Measurements from ENCODE around the gene LRRC2. TPM values are rescaled to one million over a fixed set of nuclear protein-coding genes. Genes with fewer than 3 reads are reported as not detected.
A peak's percentile ranks its signal among the peaks of the same experiment; 100 is the strongest.

Gene LRRC2
- total RNA-seq, 3 donors from 2014 or later, result 0.03 to 0.13 (median 0.03) TPM

GRCh38 chr3:46574881-46575576 lies 8.9 kb upstream of the LRRC2 start:
- peaks cover 6% of the 10 kb centered on the region for H3K27me3 Mint-ChIP-seq (ENCODE audit: low read depth)
- ATAC-seq (no peak), DNase-seq (no peak)
- no peak overlapping the region for H3K4me3 Mint-ChIP-seq
- H3K36me3 Mint-ChIP-seq (ENCODE audit: insufficient read depth), result no peaks in the 10 kb centered on the region
- peaks cover 5% of the 10 kb centered on the region for H3K4me1 Mint-ChIP-seq (ENCODE audit: low read depth)
- H3K9me3 Mint-ChIP-seq, result no peaks in the 10 kb centered on the region

GRCh38 chr3:46574243-46574646 lies 8.1 kb upstream of the LRRC2 start:
- no peak overlapping the region for H3K4me3 Mint-ChIP-seq
- peaks cover 5% of the 10 kb centered on the region for H3K4me1 Mint-ChIP-seq (ENCODE audit: low read depth)
- no peak for ATAC-seq

GRCh38 chr3:46573701-46574100 lies 7.6 kb upstream of the LRRC2 start:
- no peaks in the 10 kb centered on the region for H3K9me3 Mint-ChIP-seq
- no peaks in the 10 kb centered on the region for H3K4me1 Mint-ChIP-seq (ENCODE audit: low read depth)
- H3K4me3 Mint-ChIP-seq, result no peak overlapping the region
- ATAC-seq, result no peak
- peaks cover 6% of the 10 kb centered on the region for H3K27me3 Mint-ChIP-seq (ENCODE audit: low read depth)
- DNase-seq, result no peak
- H3K36me3 Mint-ChIP-seq (ENCODE audit: insufficient read depth), result no peaks in the 10 kb centered on the region

More at GRCh38 chr3:46574243-46574646, 8.1 kb upstream of the LRRC2 start:
- H3K27me3 Mint-ChIP-seq (ENCODE audit: low read depth), result peaks cover 6% of the 10 kb centered on the region
- no peaks in the 10 kb centered on the region for H3K36me3 Mint-ChIP-seq (ENCODE audit: insufficient read depth)
- DNase-seq, result no peak
- no peaks in the 10 kb centered on the region for H3K9me3 Mint-ChIP-seq

- ATAC-seq (no peak), DNase-seq (no peak)
- Mint-ChIP-seq H3K9me3 (no peaks in the 10 kb centered on the region), H3K27me3 (ENCODE audit: low read depth) (peaks cover 6% of the 10 kb centered on the region), H3K4me3 (no peak overlapping the region), H3K36me3 (ENCODE audit: insufficient read depth) (no peaks in the 10 kb centered on the region), H3K4me1 (ENCODE audit: low read depth) (no peaks in the 10 kb centered on the region)
Observed at GRCh38 chr3:46571684-46572083, 5.6 kb upstream of the LRRC2 start.

- no peaks in the 10 kb centered on the region for H3K36me3 Mint-ChIP-seq (ENCODE audit: insufficient read depth)
- H3K27me3 Mint-ChIP-seq (ENCODE audit: low read depth), result peaks cover 13% of the 10 kb centered on the region
Observed at GRCh38 chr3:46565607-46566039, 479 bp downstream of the LRRC2 start.

GRCh38 chr3:46565077-46565476 lies 1.0 kb downstream of the LRRC2 start:
- ATAC-seq (no peak), DNase-seq (no peak)
- peaks cover 13% of the 10 kb centered on the region for H3K27me3 Mint-ChIP-seq (ENCODE audit: low read depth)
- H3K36me3 Mint-ChIP-seq (ENCODE audit: insufficient read depth), result no peaks in the 10 kb centered on the region
- no peaks in the 10 kb centered on the region for H3K9me3 Mint-ChIP-seq
- peaks cover 12% of the 10 kb centered on the region for H3K4me1 Mint-ChIP-seq (ENCODE audit: low read depth)
- peak overlapping the region; percentile 70 for H3K4me3 Mint-ChIP-seq

More at GRCh38 chr3:46565607-46566039, 479 bp downstream of the LRRC2 start:
- peaks cover 12% of the 10 kb centered on the region for H3K4me1 Mint-ChIP-seq (ENCODE audit: low read depth)
- ATAC-seq, result peak; percentile 15 to 30
- no peak for DNase-seq
- H3K9me3 Mint-ChIP-seq, result no peaks in the 10 kb centered on the region
- peak overlapping the region; percentile 70 for H3K4me3 Mint-ChIP-seq

- no peaks in the 10 kb centered on the region for H3K9me3 Mint-ChIP-seq
- no peak for DNase-seq
- peaks cover 12% of the 10 kb centered on the region for H3K4me1 Mint-ChIP-seq (ENCODE audit: low read depth)
- H3K27me3 Mint-ChIP-seq (ENCODE audit: low read depth), result peaks cover 13% of the 10 kb centered on the region
- H3K36me3 Mint-ChIP-seq (ENCODE audit: insufficient read depth), result no peaks in the 10 kb centered on the region
- no peak for ATAC-seq
- no peak overlapping the region for H3K4me3 Mint-ChIP-seq
Observed at GRCh38 chr3:46564190-46565021, 1.7 kb downstream of the LRRC2 start.

- H3K36me3 Mint-ChIP-seq (ENCODE audit: insufficient read depth), result no peaks in the 10 kb centered on the region
- ATAC-seq, result peak; percentile 23 to 49
- H3K27me3 Mint-ChIP-seq (ENCODE audit: low read depth), result peaks cover 13% of the 10 kb centered on the region
- DNase-seq, result no peak
- no peak overlapping the region for H3K4me3 Mint-ChIP-seq
- H3K4me1 Mint-ChIP-seq (ENCODE audit: low read depth), result peaks cover 21% of the 10 kb centered on the region
- H3K9me3 Mint-ChIP-seq, result no peaks in the 10 kb centered on the region
Observed at GRCh38 chr3:46561951-46562350, 4.2 kb downstream of the LRRC2 start.

GRCh38 chr3:46561511-46561910 lies 4.6 kb downstream of the LRRC2 start:
- ATAC-seq, result no peak
- Mint-ChIP-seq H3K9me3 (no peaks in the 10 kb centered on the region), H3K36me3 (ENCODE audit: insufficient read depth) (no peaks in the 10 kb centered on the region), H3K27me3 (ENCODE audit: low read depth) (peaks cover 13% of the 10 kb centered on the region), H3K4me1 (ENCODE audit: low read depth) (peaks cover 21% of the 10 kb centered on the region), H3K4me3 (no peak overlapping the region)
- no peak for DNase-seq

GRCh38 chr3:46559091-46559704 lies 6.9 kb downstream of the LRRC2 start:
- no peak overlapping the region for H3K4me3 Mint-ChIP-seq
- peaks cover 8% of the 10 kb centered on the region for H3K4me1 Mint-ChIP-seq (ENCODE audit: low read depth)
- no peak for DNase-seq

GRCh38 chr3:46558184-46559043 lies 7.7 kb downstream of the LRRC2 start:
- peak; percentile 89 to 92 for ATAC-seq

More at GRCh38 chr3:46559091-46559704, 6.9 kb downstream of the LRRC2 start:
- Mint-ChIP-seq H3K27me3 (ENCODE audit: low read depth) (no peaks in the 10 kb centered on the region), H3K9me3 (no peaks in the 10 kb centered on the region), H3K36me3 (ENCODE audit: insufficient read depth) (no peaks in the 10 kb centered on the region)
- ATAC-seq, result no peak

GRCh38 chr3:46557814-46558183 lies 8.3 kb downstream of the LRRC2 start:
- H3K27me3 Mint-ChIP-seq (ENCODE audit: low read depth), result no peaks in the 10 kb centered on the region
- DNase-seq (no peak), ATAC-seq (no peak)
- no peaks in the 10 kb centered on the region for H3K9me3 Mint-ChIP-seq
- no peak overlapping the region for H3K4me3 Mint-ChIP-seq
- no peaks in the 10 kb centered on the region for H3K36me3 Mint-ChIP-seq (ENCODE audit: insufficient read depth)
- peaks cover 8% of the 10 kb centered on the region for H3K4me1 Mint-ChIP-seq (ENCODE audit: low read depth)

More at GRCh38 chr3:46558184-46559043, 7.7 kb downstream of the LRRC2 start:
- Mint-ChIP-seq H3K9me3 (no peaks in the 10 kb centered on the region), H3K27me3 (ENCODE audit: low read depth) (no peaks in the 10 kb centered on the region), H3K4me1 (ENCODE audit: low read depth) (peaks cover 8% of the 10 kb centered on the region), H3K36me3 (ENCODE audit: insufficient read depth) (no peaks in the 10 kb centered on the region), H3K4me3 (peak overlapping the region; percentile 67)
- DNase-seq, result peak; percentile 69

- no peaks in the 10 kb centered on the region for H3K36me3 Mint-ChIP-seq (ENCODE audit: insufficient read depth)
- H3K4me3 Mint-ChIP-seq, result no peak overlapping the region
- H3K9me3 Mint-ChIP-seq, result no peaks in the 10 kb centered on the region
- DNase-seq (no peak), ATAC-seq (no peak)
- peaks cover 7% of the 10 kb centered on the region for H3K4me1 Mint-ChIP-seq (ENCODE audit: low read depth)
- H3K27me3 Mint-ChIP-seq (ENCODE audit: low read depth), result peaks cover 2% of the 10 kb centered on the region
Observed at GRCh38 chr3:46553154-46553553, 12.9 kb downstream of the LRRC2 start.

- no peak overlapping the region for H3K4me3 Mint-ChIP-seq
Observed at GRCh38 chr3:46552538-46552937, 13.6 kb downstream of the LRRC2 start.

More at GRCh38 chr3:46552538-46552937, 13.6 kb downstream of the LRRC2 start:
- no peak for DNase-seq
- H3K36me3 Mint-ChIP-seq (ENCODE audit: insufficient read depth), result no peaks in the 10 kb centered on the region
- peaks cover 2% of the 10 kb centered on the region for H3K27me3 Mint-ChIP-seq (ENCODE audit: low read depth)
- H3K4me1 Mint-ChIP-seq (ENCODE audit: low read depth), result peaks cover 6% of the 10 kb centered on the region
- H3K9me3 Mint-ChIP-seq, result no peaks in the 10 kb centered on the region
- no peak for ATAC-seq
